ENCODE data around the gene PINK1.

DNA sequence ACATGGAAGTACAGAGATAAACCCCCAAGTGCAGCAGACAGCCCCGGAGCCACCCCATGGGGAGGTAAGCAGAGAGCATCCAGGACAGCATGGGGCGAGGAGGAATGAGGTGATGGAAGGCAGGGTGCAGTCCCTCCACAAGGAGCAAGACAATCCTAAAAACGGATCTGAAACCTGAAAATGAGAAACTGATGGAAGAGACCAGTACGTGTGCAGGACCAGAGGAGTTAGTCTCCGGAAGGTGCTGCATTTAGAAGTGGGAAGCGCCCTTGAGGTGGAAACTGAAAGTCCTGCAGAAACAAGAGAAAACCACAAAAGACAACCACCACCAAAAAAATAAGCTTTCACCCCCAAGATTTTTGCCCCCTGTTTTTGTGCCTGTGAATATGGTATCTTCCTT, 45.3 kb downstream of the PINK1 start:
- TF ChIP-seq, protein P1, sequence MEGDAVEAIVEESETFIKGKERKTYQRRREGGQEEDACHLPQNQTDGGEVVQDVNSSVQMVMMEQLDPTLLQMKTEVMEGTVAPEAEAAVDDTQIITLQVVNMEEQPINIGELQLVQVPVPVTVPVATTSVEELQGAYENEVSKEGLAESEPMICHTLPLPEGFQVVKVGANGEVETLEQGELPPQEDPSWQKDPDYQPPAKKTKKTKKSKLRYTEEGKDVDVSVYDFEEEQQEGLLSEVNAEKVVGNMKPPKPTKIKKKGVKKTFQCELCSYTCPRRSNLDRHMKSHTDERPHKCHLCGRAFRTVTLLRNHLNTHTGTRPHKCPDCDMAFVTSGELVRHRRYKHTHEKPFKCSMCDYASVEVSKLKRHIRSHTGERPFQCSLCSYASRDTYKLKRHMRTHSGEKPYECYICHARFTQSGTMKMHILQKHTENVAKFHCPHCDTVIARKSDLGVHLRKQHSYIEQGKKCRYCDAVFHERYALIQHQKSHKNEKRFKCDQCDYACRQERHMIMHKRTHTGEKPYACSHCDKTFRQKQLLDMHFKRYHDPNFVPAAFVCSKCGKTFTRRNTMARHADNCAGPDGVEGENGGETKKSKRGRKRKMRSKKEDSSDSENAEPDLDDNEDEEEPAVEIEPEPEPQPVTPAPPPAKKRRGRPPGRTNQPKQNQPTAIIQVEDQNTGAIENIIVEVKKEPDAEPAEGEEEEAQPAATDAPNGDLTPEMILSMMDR (IDR thresholded peaks at IDR 0.05) = no peak
- TF ChIP-seq POLR2AphosphoS5 (IDR thresholded peaks at IDR 0.05) = no peak
